SK-N-MC (cell line): ENCODE data around the gene RORC.

ENCODE experiments used
- EZH2 ChIP-seq: fragments of 200-600 bp; sonication (generic); IDR thresholded peaks from one replicate; pipeline ENCODE4 v1.6.1; 2017; ENCODE audit warnings: antibody characterized with exemption
- FOXP2 ChIP-seq: optimal IDR thresholded peaks from 2 replicates; pipeline ENCODE3; 2011; ENCODE audit warnings: mild to moderate bottlenecking, moderate library complexity; ENCODE audit not compliant: insufficient read depth; ENCODE audit errors: extremely low read length, control extremely low read depth
- POLR2AphosphoS5 ChIP-seq: IDR thresholded peaks from 2 replicates; pipeline ENCODE4 v1.6.1; 2012; ENCODE audit warnings: mild to moderate bottlenecking, low read depth, low read length, borderline replicate concordance

- no peak for TF ChIP-seq EZH2
- no peak for TF ChIP-seq POLR2AphosphoS5
- TF ChIP-seq FOXP2: no peak
Observed at GRCh38 chr1:151777317-151777716, 54.3 kb downstream of the RORC start.
